GM12864 (cell line): ENCODE measurements around the gene PLOD2.

ENCODE experiments used
- DNase-seq: peaks from one replicate; pipeline ENCODE4 v3.0.0-alpha.2; 2011; ENCODE audit warnings: low read depth
- H3K4me3 ChIP-seq: 2 replicates; pipeline ENCODE4 v1.5.1; 2011; ENCODE audit warnings: mild to moderate bottlenecking, low read depth, low read length, control low read depth
- CTCF ChIP-seq: IDR thresholded peaks from 2 replicates; pipeline ENCODE4 v1.5.1; 2011; ENCODE audit warnings: low read depth, mild to moderate bottlenecking, moderate library complexity, low read length, control low read depth, inconsistent platforms; ENCODE audit errors: missing control alignments

The PLOD2 gene

GRCh38 chr3:146092230-146092629 lies 68.8 kb downstream of the PLOD2 start:
- no peak for TF ChIP-seq CTCF
- no peak overlapping the region for H3K4me3 ChIP-seq
- no peak for DNase-seq

GRCh38 chr3:146091397-146091796 lies 69.6 kb downstream of the PLOD2 start:
- DNase-seq = no peak
- no peak overlapping the region for H3K4me3 ChIP-seq
- no peak for TF ChIP-seq CTCF

GRCh38 chr3:146090521-146090920 lies 70.5 kb downstream of the PLOD2 start:
- DNase-seq = no peak
- no peak for TF ChIP-seq CTCF
- H3K4me3 ChIP-seq = no peak overlapping the region

- no peak overlapping the region for H3K4me3 ChIP-seq
- no peak for DNase-seq
- no peak for TF ChIP-seq CTCF
Observed at GRCh38 chr3:146088840-146089239, 72.1 kb downstream of the PLOD2 start.

GRCh38 chr3:146087116-146087515 lies 73.9 kb downstream of the PLOD2 start:
- no peak for TF ChIP-seq CTCF
- no peak for DNase-seq

GRCh38 chr3:146086211-146086610 lies 74.8 kb downstream of the PLOD2 start:
- no peak overlapping the region for H3K4me3 ChIP-seq
- no peak for DNase-seq
- no peak for TF ChIP-seq CTCF

More at GRCh38 chr3:146087116-146087515, 73.9 kb downstream of the PLOD2 start:
- no peak overlapping the region for H3K4me3 ChIP-seq

GRCh38 chr3:146085678-146086077 lies 75.3 kb downstream of the PLOD2 start:
- TF ChIP-seq CTCF = no peak
- no peak for DNase-seq
- H3K4me3 ChIP-seq = no peak overlapping the region
